Hepatocyte (in vitro differentiated cells): ENCODE measurements around the gene TMEM14A.

ENCODE experiments used
- EZH2phosphoT487 ChIP-seq: fragments of 200-600 bp; sonication (generic); IDR thresholded peaks from one replicate; pipeline ENCODE4 v1.6.1; 2018; ENCODE audit warnings: antibody characterized with exemption, mild to moderate bottlenecking, low read depth, moderate library complexity; ENCODE audit not compliant: unreplicated experiment, severe bottlenecking
- TF ChIP-seq, protein P1 (sequence below): fragments of 200-600 bp; sonication (generic); IDR thresholded peaks from 2 replicates; pipeline ENCODE4 v1.5.1; 2016; ENCODE audit warnings: antibody characterized with exemption, mild to moderate bottlenecking; ENCODE audit not compliant: poor library complexity

DNA sequence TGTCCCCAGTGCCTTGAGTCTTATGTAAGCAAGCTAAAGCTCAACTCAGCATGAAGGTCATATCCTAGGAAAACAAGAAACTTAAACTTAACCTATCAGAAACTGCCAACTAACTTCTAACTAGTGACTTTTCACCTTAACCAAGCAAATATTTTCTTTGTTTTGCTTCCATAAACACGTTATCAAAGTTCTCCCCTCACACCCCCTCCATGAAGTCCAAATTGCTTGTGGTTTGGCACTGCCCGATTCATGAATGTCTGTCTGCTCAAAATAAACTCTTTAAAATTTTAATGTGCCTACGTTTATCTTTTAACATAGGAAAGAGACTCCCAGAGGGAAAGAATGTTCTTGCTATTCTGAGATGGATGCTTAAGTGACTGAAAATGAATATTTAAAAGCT lies 57.5 kb downstream of the TMEM14A start:
- no peak for TF ChIP-seq EZH2phosphoT487
- TF ChIP-seq, protein P1, sequence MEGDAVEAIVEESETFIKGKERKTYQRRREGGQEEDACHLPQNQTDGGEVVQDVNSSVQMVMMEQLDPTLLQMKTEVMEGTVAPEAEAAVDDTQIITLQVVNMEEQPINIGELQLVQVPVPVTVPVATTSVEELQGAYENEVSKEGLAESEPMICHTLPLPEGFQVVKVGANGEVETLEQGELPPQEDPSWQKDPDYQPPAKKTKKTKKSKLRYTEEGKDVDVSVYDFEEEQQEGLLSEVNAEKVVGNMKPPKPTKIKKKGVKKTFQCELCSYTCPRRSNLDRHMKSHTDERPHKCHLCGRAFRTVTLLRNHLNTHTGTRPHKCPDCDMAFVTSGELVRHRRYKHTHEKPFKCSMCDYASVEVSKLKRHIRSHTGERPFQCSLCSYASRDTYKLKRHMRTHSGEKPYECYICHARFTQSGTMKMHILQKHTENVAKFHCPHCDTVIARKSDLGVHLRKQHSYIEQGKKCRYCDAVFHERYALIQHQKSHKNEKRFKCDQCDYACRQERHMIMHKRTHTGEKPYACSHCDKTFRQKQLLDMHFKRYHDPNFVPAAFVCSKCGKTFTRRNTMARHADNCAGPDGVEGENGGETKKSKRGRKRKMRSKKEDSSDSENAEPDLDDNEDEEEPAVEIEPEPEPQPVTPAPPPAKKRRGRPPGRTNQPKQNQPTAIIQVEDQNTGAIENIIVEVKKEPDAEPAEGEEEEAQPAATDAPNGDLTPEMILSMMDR: no peak
